ENCODE measurements around the gene XAF1.

The XAF1 gene

GRCh38 chr17:6793748-6794493 is 38.1 kb downstream of the XAF1 start:
- no peak for TF ChIP-seq CTCF (IDR thresholded peaks at IDR 0.05; ENCODE audit: extremely low read depth, missing control alignments)
- no peak for DNase-seq (ENCODE audit: low spot score)

- no peak for TF ChIP-seq CTCF (IDR thresholded peaks at IDR 0.05; ENCODE audit: extremely low read depth, missing control alignments)
- no peak for DNase-seq (ENCODE audit: low spot score)
These were observed 40.4 kb downstream of the XAF1 start for GRCh38 chr17:6796017-6796886.

DNA sequence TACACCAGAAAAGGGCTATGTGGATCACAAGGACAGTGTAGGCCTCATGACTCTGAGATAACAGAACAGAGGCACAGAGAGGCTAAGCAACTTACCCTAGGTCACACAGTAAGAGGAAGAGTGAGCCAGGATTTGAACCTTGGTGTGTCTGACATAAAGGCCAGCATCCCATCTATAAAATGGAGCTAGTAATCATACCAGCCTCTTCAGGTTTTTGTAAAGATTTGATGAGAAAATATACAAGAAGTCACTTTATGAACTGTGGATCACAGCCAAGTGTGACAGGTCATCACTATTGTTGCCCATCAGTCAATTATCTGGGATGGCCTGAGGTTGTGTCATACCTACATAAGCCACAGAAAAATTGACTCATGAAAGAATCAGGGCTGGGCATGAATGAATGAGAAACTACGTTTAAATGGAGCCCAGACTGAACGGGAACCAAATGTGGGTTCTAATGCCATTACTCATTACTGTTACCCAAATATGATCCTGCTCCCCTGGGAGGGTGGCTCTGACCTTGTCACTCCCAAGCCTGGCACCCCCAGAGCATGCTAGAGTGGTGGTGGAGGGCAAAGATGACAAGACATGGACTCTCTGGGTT is 41.1 kb downstream of the XAF1 start:
- no peak for TF ChIP-seq CTCF (IDR thresholded peaks at IDR 0.05; ENCODE audit: extremely low read depth, missing control alignments)
- no peak for DNase-seq (ENCODE audit: low spot score)

DNA sequence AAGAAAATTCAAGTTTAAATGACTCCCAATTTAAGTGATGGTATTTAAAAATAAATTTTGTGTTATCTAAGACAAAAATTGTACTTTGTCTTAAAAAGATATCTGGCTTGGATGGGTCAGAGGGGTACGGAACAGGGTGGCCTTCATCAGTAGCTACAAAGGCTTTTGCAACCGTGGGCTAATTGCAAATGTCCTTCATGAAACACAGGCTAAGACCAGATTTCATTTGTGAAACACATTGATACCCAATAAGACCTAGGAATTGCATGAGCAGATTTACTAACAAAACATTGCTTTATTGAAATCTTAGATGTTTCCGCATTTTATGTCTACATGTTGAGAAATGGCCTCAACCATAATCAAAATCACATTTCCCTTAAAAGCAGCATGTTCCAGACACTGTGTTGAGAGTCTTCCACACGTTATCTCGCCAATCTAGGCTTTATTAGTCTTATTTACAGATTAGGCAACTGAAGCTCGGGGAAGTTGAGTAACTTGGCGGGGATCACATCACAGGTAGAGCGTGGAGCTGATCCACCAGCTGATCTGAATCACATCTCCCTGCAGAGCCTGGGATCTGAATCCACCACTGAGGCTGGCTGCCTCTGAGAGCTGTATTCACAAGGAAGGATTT is 42.0 kb downstream of the XAF1 start:
- TF ChIP-seq CTCF (IDR thresholded peaks at IDR 0.05; ENCODE audit: extremely low read depth, missing control alignments): no peak
- no peak for DNase-seq (ENCODE audit: low spot score)

- no peak for TF ChIP-seq CTCF (IDR thresholded peaks at IDR 0.05; ENCODE audit: extremely low read depth, missing control alignments)
- DNase-seq (ENCODE audit: low spot score): no peak
These were observed 43.9 kb downstream of the XAF1 start for GRCh38 chr17:6799738-6800137.

GRCh38 chr17:6800422-6801027 is 44.7 kb downstream of the XAF1 start:
- no peak for TF ChIP-seq CTCF (IDR thresholded peaks at IDR 0.05; ENCODE audit: extremely low read depth, missing control alignments)
- no peak for DNase-seq (ENCODE audit: low spot score)

Data from GM20000 (cell line).